NCI-H526 treated with DMSO at 0.1 percent for 48 hours (cell line): Measurements from ENCODE around the gene DNM2.
"Not testable (repeated sequence)": the region's sequence is repeated elsewhere in the genome, so short reads cannot be mapped to it uniquely, and the experiment has no call there.

Experiments used
- DNase-seq: peaks from one replicate; lab custom pipeline; 2025; lab: John Stamatoyannopoulos, UW

The DNM2 gene

DNA sequence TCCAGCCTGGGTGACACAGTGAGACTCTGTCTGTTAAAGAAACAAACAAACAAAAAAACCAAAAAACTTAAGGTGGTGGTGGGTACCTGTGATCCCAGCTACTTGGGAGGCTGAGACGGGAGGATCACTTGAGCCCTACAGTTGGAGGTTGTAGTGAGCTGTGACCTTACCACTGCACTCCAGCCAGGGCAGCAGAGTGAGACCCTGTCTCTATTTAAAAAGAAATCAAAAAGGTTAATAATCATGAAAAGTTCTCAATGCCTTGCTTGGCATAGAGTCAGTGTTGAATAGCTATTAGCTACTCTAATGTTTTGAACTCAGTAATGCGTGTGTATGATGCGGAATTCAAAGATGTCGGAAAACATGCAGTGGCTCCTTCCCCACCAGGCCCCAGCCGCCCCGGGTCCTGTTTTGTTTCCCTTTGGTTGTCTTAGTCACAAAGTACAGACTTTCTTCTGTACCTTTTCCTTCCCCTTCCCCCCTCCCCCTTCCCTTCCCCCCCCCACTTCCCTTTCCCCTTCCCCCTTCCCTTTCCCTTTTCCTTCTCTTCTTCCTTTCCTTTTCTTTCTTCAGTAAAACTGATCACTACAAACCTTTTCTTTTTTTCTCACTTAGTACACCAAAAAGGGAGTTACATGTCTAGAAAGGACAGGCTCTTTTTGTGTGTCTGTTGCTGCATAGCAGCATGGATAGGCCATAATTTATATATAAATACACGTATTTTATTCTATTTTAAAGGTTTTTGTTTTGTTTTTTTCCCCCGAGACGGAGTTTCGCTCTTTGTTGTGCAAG lies 35.2 kb downstream of the DNM2 start:
- DNase-seq: no peak

DNA sequence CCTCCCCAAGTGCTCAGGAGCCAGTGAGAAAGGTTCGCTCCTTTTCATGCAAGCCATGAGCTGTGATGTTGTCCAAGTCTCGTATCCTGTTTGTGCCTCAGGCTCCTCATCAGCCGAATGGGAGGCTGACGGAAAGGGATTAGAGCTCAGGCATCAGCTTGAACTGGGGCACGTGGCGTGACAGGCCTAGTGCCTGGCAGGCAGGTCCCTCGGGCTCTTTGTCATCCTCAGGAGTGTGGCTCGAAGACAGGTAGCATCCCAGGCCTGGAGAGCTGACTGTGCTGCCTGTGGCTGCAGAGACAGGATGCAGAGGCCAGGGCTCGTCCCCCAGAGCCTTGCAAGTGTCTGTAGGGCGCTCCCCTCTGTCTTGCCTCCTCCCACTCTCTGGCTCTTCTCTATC lies 38.5 kb downstream of the DNM2 start:
- DNase-seq: no peak

DNA sequence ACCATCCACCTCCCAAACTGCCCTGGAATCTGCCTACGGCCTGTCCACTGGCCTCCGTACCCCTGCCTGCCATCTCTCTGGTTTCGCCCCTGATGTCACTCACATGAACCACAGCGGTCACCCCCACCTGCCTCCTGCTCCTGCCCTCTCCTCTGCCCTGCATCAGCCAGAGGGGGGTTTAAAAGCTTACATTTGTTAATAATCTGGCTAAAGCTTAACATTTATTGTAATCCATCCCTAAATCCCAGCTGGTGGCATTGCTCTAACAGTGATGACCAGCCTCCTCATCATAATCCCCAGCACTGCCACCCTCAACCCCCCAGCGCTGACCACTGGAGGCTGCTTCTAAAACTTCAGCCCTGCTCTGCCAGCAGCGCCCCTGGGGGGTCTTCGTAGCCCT lies 38.9 kb downstream of the DNM2 start:
- no peak for DNase-seq

DNA sequence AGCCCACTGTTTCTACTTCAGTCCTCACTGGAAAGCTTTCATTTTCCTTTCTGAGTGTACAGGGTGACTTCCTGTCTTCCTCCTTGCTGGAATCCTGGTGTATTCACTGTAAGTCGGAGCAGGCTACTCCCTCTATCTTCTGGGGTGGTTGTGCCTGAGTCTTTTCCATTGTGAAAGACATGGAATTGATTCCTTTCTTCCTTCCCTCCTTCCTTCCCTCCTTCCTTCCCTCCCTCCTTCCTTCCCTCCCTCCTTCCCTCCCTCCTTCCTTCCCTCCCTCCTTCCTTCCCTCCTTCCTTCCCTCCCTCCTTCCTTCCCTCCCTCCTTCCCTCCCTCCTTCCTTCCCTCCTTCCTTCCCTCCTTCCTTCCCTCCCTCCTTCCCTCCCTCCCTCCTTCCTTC lies 40.2 kb downstream of the DNM2 start:
- DNase-seq: not testable (repeated sequence)

DNA sequence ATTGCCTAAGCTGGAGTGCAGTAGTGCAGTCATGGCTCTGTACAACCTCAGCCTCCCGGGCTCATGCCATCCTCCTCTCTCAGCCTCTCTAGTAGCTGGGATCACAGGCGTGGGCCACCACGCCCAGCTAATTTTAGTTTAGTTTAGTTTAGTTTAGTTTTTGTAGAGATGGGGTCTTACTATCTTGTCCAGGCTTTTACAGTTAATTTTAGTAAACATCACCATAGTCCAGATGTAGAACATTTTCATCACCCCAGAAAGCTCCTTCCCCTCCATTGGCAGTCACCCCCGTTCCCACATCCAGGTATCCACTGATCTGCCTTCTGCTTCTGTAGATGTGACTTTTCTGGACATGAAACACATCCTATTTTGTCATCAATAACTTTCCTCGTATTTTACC lies 41.1 kb downstream of the DNM2 start:
- no peak for DNase-seq

DNA sequence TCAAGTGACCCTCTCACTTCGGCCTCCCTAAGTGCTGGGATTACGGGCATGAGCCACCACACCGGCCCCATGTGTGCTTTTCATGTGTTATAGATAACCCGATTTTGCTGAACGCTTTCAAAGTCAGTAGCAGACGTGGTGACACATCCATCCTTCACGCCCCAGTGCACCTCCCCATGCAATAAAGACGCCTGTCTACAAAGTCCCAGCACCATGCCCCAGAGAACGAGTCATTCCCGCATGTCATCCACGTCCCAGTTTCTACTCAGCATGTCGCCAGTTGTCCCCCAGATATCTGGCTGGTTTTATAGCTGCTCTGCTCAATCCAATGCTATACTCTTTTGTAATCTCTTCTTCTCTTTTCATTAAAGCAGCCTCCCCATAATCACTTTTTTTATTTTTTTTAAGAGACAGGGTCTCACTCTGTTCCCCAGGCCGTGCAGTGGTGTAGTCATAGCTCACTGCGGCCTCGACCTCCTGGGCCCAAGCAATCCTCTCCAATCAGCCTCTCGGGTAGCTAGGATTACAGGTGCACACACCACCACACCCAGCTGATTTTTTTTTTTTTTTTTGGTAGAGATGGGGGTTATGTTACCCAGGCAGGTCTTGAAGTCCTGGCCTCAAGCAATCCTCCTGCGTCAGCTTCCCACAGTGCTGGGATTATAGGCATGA lies 42.5 kb downstream of the DNM2 start:
- no peak for DNase-seq

DNA sequence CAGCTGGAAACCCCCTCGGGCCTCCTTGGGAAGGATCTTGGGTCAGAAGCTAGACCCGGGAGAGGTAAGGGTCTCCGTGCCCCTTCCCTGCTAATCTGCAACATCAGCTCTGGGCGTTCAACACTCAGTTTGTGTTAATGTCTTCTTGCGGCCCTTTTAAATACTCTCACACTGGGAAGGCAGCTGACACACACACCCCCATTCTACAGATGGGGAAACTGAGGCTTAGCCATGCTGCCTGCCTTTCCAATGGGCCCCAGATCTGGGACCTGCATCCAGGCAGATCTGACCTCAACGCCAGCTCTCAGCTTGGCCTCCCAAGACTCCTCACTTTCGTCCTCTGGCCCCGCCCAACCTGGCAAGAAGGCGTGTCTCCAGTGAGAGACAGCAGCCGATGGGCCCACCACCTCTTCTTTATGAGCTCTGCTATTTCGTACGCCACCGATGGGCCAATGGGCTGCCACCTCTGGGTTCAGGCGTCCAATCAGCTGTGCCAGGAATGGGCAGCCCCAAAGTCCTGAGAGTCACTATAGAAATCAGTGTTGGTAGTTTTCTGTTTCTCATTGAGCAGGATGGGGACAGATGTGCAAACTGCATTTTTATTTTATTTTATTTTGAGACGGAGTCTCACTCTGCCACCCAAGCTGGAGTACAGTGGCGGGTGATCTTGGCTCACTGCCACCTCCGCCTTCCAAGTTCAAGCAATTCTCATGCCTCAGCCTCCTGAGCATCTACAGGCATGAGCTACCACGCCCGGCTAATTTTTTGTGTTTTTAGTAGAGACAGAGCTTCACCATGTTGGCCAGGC lies 43.8 kb downstream of the DNM2 start:
- DNase-seq: no peak

DNA sequence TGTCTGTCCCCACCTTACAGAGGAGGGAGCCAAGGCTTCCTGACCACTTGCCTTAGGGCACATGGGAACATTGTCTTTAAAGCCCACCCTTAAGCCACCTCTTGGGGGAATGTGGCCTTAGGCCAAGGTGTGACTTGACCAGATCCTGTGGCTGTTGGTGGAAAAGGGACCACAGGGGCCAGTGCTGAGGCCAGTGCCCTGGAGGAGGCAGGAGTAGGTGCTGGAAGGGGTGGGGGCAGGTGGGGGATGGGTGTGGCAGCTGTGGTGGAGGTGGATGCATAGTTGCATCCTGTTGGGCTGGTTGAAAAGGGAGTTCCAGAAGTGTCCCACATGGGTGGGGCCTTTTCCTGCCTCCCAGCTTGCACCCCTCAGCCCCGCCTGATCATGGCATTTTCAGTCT lies 44.8 kb downstream of the DNM2 start:
- no peak for DNase-seq

DNA sequence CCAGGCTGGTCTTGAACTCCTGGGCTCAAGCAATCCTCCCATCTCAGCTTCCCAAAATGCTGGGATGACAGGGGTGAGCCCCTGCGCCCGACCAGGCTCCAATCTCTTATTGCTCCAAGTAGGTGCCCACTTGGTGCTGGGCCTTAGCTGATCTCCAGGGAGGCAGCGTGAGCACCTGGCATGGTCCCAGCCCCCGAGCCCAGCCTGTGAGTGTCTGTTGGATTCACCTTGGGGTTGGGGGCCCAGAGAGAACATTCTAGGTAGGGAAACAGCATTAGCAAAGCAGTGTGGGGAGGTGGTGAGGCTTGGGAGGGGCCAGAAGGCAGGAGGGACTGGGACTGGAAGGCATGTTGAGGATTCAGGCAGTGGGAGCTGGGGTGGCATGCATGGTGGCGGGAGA lies 45.5 kb downstream of the DNM2 start:
- no peak for DNase-seq

DNA sequence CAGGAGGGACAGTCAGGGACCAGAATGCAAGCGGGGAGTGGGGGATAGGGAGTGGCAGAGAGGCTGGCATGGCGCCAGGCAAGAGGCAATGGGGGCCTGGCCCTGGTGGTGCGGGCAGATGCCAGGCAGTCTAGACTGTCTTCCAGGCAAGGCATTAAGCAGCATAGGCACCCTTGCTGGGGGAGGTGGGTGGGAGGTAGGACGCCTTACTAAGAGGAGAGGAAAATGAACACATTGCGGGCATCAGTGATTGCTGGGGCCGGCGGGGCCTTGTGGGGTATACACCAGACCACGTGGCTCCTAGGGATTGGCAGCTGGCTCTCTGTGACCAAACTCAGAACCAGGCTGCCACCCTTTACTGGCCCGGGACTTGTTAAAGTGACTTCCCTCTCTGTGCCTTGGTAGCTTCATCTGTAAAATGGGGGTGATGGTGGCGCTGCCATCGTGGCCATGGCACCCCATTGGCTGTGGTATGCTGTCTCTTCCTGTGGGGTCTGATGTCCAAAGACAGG lies 46.0 kb downstream of the DNM2 start:
- no peak for DNase-seq

DNA sequence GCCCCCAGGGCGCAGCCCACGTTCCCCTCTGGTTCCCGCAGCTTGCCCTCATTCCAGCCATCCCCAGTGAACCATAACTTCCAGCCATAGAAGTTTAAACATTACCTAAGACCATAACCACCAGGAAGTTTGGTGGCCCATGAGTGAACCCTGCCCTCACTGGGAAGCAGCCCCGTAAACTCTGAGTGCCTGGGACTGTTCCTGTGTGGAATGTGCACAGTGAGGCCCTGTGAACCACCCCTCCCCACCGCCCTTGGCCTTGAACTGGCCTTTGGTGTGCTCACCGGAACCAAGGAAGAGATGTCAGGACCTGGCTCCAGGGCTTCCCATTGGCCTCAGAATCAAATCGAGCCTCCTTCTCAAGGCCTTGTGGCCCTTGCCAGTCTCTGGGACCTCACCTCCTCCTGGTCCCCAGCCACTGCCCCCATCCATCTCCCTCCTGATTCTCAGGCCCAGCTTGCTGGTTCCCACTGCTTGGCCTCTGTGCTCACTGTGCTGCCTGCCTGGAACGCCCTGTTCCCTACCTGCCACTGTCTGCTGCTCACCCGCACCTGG lies 46.5 kb downstream of the DNM2 start:
- DNase-seq: no peak

DNA sequence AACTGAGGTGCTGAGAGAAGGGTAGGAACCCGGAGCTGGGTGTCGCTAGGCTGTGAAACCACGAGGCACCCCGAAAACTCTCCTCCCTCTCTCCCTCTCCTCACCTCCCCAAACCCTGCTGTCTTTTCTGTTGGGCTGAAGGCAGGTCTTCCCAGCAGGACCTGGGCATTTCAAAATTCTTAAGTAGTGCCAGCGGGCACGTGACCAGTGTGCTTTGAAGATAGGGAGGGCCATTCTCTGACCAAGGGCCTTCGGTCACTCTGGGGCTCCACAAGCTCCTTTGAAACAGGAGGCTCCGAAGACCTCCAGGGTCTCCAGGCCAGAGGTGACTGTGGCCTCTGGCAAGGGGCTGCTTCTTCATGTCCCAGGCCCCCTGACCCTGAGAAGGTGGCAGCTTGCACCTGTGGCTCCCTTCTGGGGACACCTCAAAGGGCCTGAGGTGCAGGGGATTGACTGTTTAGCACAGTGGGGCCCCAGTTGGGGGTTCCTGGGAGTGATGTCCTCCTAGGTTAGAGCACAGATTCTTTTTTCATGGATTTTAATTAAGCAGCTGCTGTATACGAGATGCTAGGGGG lies 48.3 kb downstream of the DNM2 start:
- no peak for DNase-seq

DNA sequence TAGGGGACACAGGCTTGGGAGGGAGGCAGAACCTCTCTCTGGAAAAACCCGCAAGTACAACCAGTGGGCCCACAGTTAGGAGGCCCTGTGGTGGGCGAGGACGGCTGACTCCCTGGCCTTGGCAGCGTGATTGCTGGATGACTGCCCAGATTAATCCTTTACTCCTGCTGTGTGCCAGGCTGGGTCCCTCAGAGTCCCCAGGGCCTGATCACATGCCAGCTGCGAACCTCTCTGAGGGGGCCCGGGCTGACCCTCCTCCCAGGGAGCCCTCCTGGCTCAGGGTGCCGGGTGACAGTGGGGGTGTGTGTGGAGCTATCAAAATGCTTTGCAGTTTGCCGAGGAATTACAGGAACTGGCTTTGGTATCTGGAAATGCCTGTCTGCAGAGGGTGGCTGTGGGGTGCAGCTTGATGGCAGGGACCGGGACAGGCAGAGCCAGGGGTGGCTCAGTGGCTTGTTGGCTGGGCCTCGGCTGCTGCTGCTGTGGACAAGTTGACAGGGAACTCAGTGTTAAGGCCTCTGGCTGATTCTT lies 48.9 kb downstream of the DNM2 start:
- DNase-seq: no peak

DNA sequence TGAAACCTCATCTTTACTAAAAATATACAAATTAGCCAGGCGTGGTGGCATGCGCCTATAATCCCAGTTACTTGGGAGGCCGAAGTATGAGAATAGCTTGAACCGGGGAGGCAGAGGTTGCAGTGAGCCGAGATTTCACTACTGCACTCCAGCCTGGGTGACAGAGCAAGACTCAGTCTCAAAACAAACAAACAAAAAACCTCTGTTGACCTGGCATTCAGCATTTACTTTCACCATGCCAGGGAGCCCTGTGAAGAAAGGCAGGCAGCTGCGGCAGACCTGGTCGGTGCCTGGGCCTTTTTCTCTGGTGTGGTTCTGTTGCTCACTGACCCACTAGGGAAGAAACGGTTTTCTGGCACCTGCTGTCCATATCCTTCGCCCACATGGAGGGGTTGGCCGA lies 49.8 kb downstream of the DNM2 start:
- no peak for DNase-seq

DNA sequence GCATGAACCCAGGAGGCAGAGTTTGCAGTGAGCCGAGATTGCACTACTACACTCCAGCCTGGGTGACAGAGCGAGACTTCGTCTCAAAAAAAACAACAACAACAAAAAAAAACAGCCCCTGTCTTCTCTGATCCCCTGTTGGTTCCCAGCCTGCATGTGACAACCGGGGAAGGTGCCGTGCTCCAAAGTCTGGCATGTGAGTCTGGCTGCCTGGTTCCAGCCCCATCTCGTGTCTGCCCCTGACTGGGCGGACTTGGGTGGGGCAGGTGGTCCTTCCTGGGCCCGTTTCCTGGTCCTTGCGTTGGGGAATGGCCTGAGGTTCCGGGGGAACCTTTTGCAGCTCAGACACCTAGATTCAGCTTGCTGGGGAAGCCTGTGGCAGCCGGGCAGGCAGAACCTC lies 50.5 kb downstream of the DNM2 start:
- DNase-seq: no peak

DNA sequence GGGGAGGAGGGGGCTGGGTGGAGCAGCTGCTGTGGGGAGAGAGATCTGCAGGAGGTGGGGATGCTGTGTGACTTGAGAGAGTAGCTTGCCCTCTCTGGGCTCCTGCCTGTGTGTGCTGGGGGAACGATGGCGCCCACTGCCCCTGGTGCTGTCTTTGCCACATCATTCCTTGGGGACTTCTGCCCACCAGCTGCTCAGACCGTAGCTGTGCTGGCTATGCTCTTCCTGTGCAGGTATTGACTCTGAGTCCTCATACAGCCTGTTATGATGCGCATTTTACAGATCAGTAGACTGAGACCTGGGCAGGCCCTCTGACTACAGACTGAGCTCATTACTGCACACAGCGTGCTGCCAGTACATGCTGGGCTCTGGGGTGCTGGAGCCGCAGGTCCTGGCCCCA lies 51.1 kb downstream of the DNM2 start:
- DNase-seq: no peak

DNA sequence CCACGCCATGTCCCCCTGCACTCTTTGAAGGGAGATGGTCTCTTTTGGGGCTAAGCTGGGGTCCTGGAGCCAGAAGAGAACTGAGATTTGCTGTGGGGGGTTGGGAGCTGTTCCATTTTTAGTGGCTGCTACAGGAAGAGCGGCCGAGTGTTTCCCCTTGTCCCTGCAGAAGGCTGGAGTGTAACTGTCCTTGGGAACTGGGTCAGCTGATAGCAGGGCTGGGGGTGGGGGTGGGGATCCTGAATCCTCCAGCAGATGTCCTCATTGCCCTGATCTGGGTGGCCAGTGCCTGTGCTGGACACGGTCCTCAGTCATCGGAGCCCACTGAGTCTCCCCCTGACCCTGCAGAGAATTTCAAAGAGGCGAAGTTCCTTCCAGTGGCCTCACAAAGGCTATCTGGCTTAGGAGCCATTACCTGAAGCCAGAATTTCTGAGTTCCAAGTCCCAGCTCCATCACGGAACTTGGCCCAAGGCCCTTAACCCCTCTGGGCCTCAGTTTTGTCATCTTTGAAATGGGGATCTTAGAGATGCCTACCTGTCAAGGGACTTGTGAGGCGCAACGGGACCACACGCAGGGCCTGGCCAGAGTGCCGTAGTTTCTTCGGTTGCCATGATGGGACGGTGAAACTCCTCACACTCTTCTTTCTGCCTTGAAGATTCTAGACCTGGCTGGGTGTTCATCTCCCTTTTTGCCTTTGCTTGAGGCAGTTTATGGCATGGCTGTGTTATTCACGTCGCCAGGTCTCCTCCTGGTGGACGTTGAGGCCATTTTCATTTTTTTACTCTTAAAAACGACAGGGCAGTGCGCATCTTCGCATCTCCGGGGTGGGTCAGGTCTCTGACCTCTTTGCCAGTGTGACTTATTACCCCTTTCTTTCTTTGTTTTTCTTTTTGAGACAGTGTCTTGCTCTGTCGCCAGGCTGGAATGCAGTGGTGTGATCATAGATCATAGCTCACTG lies 51.9 kb downstream of the DNM2 start:
- DNase-seq: no peak

DNA sequence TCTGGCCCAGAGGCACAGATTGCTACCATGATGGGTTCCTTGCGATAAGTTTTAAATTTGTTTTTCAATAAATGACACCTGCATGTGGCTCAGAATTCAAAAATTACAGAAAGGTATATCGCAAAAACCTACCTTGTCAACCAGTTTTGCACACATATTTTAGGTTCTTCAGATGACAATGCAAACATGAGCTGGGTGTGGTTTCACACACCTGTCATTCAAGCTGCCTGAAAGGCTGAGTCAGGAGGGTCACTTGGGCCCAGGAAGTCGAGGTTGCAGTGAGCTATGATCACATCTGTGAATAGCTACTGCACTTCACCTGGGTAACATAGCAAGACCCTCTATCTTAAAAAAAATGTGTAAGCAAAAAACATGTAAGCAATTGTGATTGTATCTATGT lies 56.1 kb downstream of the DNM2 start:
- no peak for DNase-seq

DNA sequence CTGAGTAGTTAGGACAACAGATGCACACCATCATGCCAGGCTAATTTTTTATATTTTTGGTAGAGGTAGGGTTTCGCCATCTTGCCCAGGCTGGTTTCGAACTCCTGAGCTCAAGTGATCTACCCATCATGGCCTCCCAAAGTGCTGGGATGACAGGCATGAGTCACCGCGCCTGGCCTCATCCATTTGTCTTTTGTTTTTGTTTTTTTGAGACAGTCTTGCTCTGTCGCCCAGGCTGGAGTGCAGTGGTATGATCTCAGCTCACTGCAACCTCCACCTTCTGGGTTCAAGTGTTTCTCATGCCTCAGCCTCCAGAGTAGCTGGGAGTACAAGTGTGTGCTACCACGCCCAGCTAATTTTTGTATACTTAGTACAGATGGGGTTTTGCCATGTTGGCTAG lies 57.0 kb downstream of the DNM2 start:
- DNase-seq: no peak

DNA sequence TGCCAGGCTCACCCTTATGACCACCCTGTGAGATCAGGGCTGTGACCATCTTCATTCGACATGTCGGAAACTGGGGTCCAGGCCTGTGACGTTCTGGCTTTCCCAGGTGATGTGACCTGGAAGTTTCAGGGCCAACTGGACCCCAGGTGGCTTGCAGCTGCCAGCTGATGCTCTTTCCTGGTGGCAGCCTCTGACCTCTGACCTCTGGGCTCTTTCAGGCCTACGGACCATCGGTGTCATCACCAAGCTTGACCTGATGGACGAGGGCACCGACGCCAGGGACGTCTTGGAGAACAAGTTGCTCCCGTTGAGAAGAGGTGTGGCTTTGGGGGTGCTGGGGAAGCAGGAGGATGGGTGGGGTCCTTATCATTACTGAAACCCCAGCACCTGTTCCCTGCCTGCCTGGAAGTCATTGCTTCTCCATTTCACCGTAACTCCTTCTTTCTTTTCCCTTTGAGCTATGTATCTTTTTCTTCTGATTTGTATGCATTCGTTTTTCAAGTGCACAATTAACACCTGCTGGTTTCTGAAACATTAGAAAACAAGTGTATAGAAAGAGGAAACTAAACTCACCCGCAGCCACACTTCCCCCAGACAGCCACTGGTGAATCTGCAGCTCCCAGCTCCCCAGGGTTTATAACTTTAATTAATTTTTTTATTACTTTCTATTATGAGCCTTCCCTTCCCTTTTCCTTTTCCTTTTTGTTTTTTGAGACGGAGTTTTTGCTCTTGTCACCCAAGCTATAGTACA lies 59.2 kb downstream of the DNM2 start:
- no peak for DNase-seq
